PC-3 (cell line): ENCODE measurements around the gene HNRNPU.

Experiments used
- EZH2 ChIP-seq: fragments of 300-600 bp; sonication (generic); IDR thresholded peaks from one replicate; pipeline ENCODE4 v1.6.1; 2017; ENCODE audit warnings: antibody characterized with exemption, mild to moderate bottlenecking, low read length; ENCODE audit not compliant: unreplicated experiment
- TF ChIP-seq, protein P1 (sequence below): fragments of 300-600 bp; sonication (generic); conservative IDR thresholded peaks from 2 replicates; pipeline ENCODE4 v1.5.1; 2017; ENCODE audit warnings: antibody characterized with exemption, low read depth, mild to moderate bottlenecking, low read length

DNA sequence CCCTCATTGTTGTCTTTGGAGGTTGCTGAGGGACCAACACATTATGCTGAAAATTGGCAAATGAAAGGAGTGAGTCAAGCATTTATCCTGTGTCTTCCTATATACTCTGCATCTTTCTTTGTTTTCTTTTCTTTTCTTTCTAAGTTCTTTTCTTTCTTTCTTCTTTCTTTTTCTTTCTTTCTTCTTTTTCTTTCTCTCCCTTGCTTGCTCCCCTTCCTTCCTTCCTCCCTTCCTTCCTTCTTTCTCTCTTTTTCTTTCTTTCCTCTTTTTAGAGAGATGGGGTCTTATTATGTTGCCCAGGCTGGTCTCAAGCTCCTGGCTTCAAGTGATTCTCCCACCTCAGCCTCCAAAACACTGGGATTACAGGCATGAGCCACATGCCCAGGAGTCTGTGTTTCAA, 57.2 kb downstream of the HNRNPU start:
- TF ChIP-seq, protein P1, sequence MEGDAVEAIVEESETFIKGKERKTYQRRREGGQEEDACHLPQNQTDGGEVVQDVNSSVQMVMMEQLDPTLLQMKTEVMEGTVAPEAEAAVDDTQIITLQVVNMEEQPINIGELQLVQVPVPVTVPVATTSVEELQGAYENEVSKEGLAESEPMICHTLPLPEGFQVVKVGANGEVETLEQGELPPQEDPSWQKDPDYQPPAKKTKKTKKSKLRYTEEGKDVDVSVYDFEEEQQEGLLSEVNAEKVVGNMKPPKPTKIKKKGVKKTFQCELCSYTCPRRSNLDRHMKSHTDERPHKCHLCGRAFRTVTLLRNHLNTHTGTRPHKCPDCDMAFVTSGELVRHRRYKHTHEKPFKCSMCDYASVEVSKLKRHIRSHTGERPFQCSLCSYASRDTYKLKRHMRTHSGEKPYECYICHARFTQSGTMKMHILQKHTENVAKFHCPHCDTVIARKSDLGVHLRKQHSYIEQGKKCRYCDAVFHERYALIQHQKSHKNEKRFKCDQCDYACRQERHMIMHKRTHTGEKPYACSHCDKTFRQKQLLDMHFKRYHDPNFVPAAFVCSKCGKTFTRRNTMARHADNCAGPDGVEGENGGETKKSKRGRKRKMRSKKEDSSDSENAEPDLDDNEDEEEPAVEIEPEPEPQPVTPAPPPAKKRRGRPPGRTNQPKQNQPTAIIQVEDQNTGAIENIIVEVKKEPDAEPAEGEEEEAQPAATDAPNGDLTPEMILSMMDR: no peak
- TF ChIP-seq EZH2: no peak
